Measurements from ENCODE around the gene AHNAK2.
"Not testable (repeated sequence)": the region's sequence is repeated elsewhere in the genome, so short reads cannot be mapped to it uniquely, and the experiment has no call there.

The AHNAK2 gene

GRCh38 chr14:104954746-104955395, 23.3 kb downstream of the AHNAK2 start:
- no peak for DNase-seq (ENCODE audit: low read depth in 2 of 2)

GRCh38 chr14:104953896-104954656, 24.1 kb downstream of the AHNAK2 start:
- no peak for DNase-seq (ENCODE audit: low read depth in 2 of 2)

GRCh38 chr14:104953097-104953496, 25.1 kb downstream of the AHNAK2 start:
- DNase-seq (ENCODE audit: low read depth in 2 of 2), result no peak

GRCh38 chr14:104951863-104952657, 26.1 kb downstream of the AHNAK2 start:
- DNase-seq (ENCODE audit: low read depth in 2 of 2), result not testable (repeated sequence)

GRCh38 chr14:104950701-104951100, 27.5 kb downstream of the AHNAK2 start:
- DNase-seq (ENCODE audit: low read depth in 2 of 2), result not testable (repeated sequence)

- DNase-seq (ENCODE audit: low read depth in 2 of 2), result no peak
Measured at GRCh38 chr14:104950021-104950420, 28.2 kb downstream of the AHNAK2 start.

- not testable (repeated sequence) for DNase-seq (ENCODE audit: low read depth in 2 of 2)
Measured at GRCh38 chr14:104949406-104949955, 28.7 kb downstream of the AHNAK2 start.

GRCh38 chr14:104948736-104949031, 29.5 kb downstream of the AHNAK2 start:
- DNase-seq (ENCODE audit: low read depth in 2 of 2), result no peak

- DNase-seq (ENCODE audit: low read depth in 2 of 2), result not testable (repeated sequence)
Measured at GRCh38 chr14:104947881-104948735, 30.1 kb downstream of the AHNAK2 start.

- DNase-seq (ENCODE audit: low read depth in 2 of 2), result not testable (repeated sequence)
Measured at GRCh38 chr14:104947201-104947600, 31.0 kb downstream of the AHNAK2 start.

- not testable (repeated sequence) for DNase-seq (ENCODE audit: low read depth in 2 of 2)
Measured at GRCh38 chr14:104945986-104946965, 31.9 kb downstream of the AHNAK2 start.

GRCh38 chr14:104945266-104945665, 32.9 kb downstream of the AHNAK2 start:
- DNase-seq (ENCODE audit: low read depth in 2 of 2), result not testable (repeated sequence)

GRCh38 chr14:104944436-104945205, 33.6 kb downstream of the AHNAK2 start:
- not testable (repeated sequence) for DNase-seq (ENCODE audit: low read depth in 2 of 2)

GRCh38 chr14:104944016-104944308, 34.2 kb downstream of the AHNAK2 start:
- not testable (repeated sequence) for DNase-seq (ENCODE audit: low read depth in 2 of 2)

- not testable (repeated sequence) for DNase-seq (ENCODE audit: low read depth in 2 of 2)
Measured at GRCh38 chr14:104943216-104944015, 34.8 kb downstream of the AHNAK2 start.

- DNase-seq (ENCODE audit: low read depth in 2 of 2), result no peak
Measured at GRCh38 chr14:104942586-104942985, 35.6 kb downstream of the AHNAK2 start.

- no peak for DNase-seq (ENCODE audit: low read depth in 2 of 2)
Measured at GRCh38 chr14:104941508-104942365, 36.4 kb downstream of the AHNAK2 start.
